HG03045 (cell line): ENCODE measurements around the gene HMCES.

ENCODE experiments used
- ATAC-seq: cut with Tn5 transposase; IDR thresholded peaks from one replicate; pipeline ENCODE4 v1.9.1; 2021; ENCODE audit warnings: mild to moderate bottlenecking, moderate library complexity; ENCODE audit not compliant: unreplicated experiment

The HMCES gene

GRCh38 chr3:129291236-129291886, 12.7 kb downstream of the HMCES start:
- ATAC-seq: no peak

GRCh38 chr3:129295286-129295685, 16.6 kb downstream of the HMCES start:
- no peak for ATAC-seq

- ATAC-seq: no peak
These were observed 25.7 kb downstream of the HMCES start for GRCh38 chr3:129304146-129304961.

- ATAC-seq: no peak
These were observed 26.2 kb downstream of the HMCES start for GRCh38 chr3:129304962-129305222.

- peak; percentile 47 for ATAC-seq
These were observed 27.0 kb downstream of the HMCES start for GRCh38 chr3:129305592-129306091.

- ATAC-seq: no peak
These were observed 30.0 kb downstream of the HMCES start for GRCh38 chr3:129308636-129309035.

- ATAC-seq: no peak
These were observed 31.7 kb downstream of the HMCES start for GRCh38 chr3:129310111-129311011.

GRCh38 chr3:129311054-129311902, 32.6 kb downstream of the HMCES start:
- ATAC-seq: no peak

- ATAC-seq: no peak
These were observed 33.5 kb downstream of the HMCES start for GRCh38 chr3:129312021-129312639.

GRCh38 chr3:129312671-129313414, 34.2 kb downstream of the HMCES start:
- ATAC-seq: no peak

GRCh38 chr3:129313415-129313664, 34.7 kb downstream of the HMCES start:
- no peak for ATAC-seq

GRCh38 chr3:129313665-129314385, 35.2 kb downstream of the HMCES start:
- no peak for ATAC-seq

- ATAC-seq: no peak
These were observed 35.9 kb downstream of the HMCES start for GRCh38 chr3:129314386-129315222.

- no peak for ATAC-seq
These were observed 36.7 kb downstream of the HMCES start for GRCh38 chr3:129315223-129315997.

GRCh38 chr3:129315998-129316247, 37.3 kb downstream of the HMCES start:
- ATAC-seq: no peak

GRCh38 chr3:129316248-129317013, 37.8 kb downstream of the HMCES start:
- ATAC-seq: peak; percentile 31
